Liver (tissue), 3 donors: Measurements from ENCODE around the gene MOV10.

Source experiments
- FOXA1 ChIP-seq: IDR thresholded peaks from 2 replicates; pipeline ENCODE4 v1.6.1; 2016; ENCODE audit warnings: antibody characterized with exemption
- FOXA2 ChIP-seq: IDR thresholded peaks from 2 replicates; pipeline ENCODE4 v1.6.1; 2016; ENCODE audit warnings: antibody characterized with exemption
- GABPA ChIP-seq, 2 donors: IDR thresholded peaks in 1 of 2; conservative IDR thresholded peaks in 1 of 2; 2 replicates each; pipeline ENCODE4 v1.6.1; 2016; ENCODE audit warnings: antibody characterized with exemption in 2 of 2, mild to moderate bottlenecking in 1 of 2, moderate library complexity in 1 of 2
- HNF4G ChIP-seq: IDR thresholded peaks from 2 replicates; pipeline ENCODE4 v1.6.1; 2016; ENCODE audit warnings: antibody characterized with exemption
- RAD21 ChIP-seq, 2 donors: IDR thresholded peaks; 2 replicates each; pipeline ENCODE4 v1.6.1; 2016; ENCODE audit warnings: antibody characterized with exemption in 2 of 2, mild to moderate bottlenecking in 2 of 2
- REST ChIP-seq: IDR thresholded peaks from 2 replicates; pipeline ENCODE4 v1.6.1; 2016; ENCODE audit warnings: antibody characterized with exemption, mild to moderate bottlenecking
- RXRA ChIP-seq, 2 donors: IDR thresholded peaks; 2 replicates each; pipeline ENCODE4 v1.6.1; 2017 to 2018; ENCODE audit warnings: antibody characterized with exemption in 2 of 2, mild to moderate bottlenecking in 1 of 2
- TAF1 ChIP-seq: conservative IDR thresholded peaks from 2 replicates; pipeline ENCODE4 v1.6.1; 2016; ENCODE audit warnings: antibody characterized with exemption, mild to moderate bottlenecking
- ZBTB33 ChIP-seq: IDR thresholded peaks from 2 replicates; pipeline ENCODE4 v1.6.1; 2016; ENCODE audit warnings: antibody characterized with exemption
- TF ChIP-seq, protein P1 (sequence below): fragments of 150-350 bp; IDR thresholded peaks from 2 replicates; pipeline ENCODE4 v1.5.1; 2017; ENCODE audit warnings: improper control_type of control experiment, low read depth, low read length; ENCODE audit not compliant: missing input control
- TF ChIP-seq, protein P2 (sequence below): IDR thresholded peaks from 2 replicates; pipeline ENCODE4 v1.6.1; 2016; ENCODE audit warnings: antibody characterized with exemption
- TF ChIP-seq, protein P3 (sequence below): IDR thresholded peaks from 2 replicates; pipeline ENCODE4 v1.6.1; 2016; ENCODE audit warnings: antibody characterized with exemption
- donor health status: healthy.
- donor health status: healthy.

GRCh38 chr1:112697781-112698201 is 23.3 kb downstream of the MOV10 start:
- TF ChIP-seq, protein P1, sequence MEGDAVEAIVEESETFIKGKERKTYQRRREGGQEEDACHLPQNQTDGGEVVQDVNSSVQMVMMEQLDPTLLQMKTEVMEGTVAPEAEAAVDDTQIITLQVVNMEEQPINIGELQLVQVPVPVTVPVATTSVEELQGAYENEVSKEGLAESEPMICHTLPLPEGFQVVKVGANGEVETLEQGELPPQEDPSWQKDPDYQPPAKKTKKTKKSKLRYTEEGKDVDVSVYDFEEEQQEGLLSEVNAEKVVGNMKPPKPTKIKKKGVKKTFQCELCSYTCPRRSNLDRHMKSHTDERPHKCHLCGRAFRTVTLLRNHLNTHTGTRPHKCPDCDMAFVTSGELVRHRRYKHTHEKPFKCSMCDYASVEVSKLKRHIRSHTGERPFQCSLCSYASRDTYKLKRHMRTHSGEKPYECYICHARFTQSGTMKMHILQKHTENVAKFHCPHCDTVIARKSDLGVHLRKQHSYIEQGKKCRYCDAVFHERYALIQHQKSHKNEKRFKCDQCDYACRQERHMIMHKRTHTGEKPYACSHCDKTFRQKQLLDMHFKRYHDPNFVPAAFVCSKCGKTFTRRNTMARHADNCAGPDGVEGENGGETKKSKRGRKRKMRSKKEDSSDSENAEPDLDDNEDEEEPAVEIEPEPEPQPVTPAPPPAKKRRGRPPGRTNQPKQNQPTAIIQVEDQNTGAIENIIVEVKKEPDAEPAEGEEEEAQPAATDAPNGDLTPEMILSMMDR = no peak
- TF ChIP-seq, protein P2, sequence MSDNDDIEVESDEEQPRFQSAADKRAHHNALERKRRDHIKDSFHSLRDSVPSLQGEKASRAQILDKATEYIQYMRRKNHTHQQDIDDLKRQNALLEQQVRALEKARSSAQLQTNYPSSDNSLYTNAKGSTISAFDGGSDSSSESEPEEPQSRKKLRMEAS = no peak
- TF ChIP-seq RAD21 (IDR thresholded peaks at IDR 0.05) = no peak
- TF ChIP-seq FOXA1 = no peak
- no peak for TF ChIP-seq GABPA (IDR thresholded peaks at IDR 0.05 in 1 of 2, conservative IDR thresholded peaks at IDR 0.05 in 1 of 2)
- TF ChIP-seq HNF4G = no peak
- no peak for TF ChIP-seq TAF1
- no peak for TF ChIP-seq REST
- no peak for TF ChIP-seq FOXA2
- no peak for TF ChIP-seq RXRA (IDR thresholded peaks at IDR 0.05)
- TF ChIP-seq, protein P3, sequence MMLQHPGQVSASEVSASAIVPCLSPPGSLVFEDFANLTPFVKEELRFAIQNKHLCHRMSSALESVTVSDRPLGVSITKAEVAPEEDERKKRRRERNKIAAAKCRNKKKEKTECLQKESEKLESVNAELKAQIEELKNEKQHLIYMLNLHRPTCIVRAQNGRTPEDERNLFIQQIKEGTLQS = no peak
- no peak for TF ChIP-seq ZBTB33
